IMR-90 (cell line): Measurements from ENCODE around the gene ARPC5. TPM values are rescaled to one million over a fixed set of nuclear protein-coding genes. Genes with fewer than 3 reads are reported as not detected.
A peak's percentile ranks its signal among the peaks of the same experiment; 100 is the strongest.

Experiments used
- ATAC-seq: fragments of 200-7000 bp; cut with Tn5 transposase; 2 replicates; pipeline ENCODE4 v1.9.1; 2020; ENCODE audit warnings: low read depth, mild to moderate bottlenecking, moderate library complexity
- BruUV-seq: library from RNA; stranded (reverse); fragments of 400-500 nt; replicated peaks from 2 replicates; lab custom pipeline; 2021; lab: Mats Ljungman, UMichigan
- CTCF ChIA-PET: fragments of 300-600 bp; formaldehyde crosslinking; extraction: SDS; loops from one replicate; lab custom pipeline; 2021; ENCODE audit warnings: antibody characterized with exemption; lab: Yijun Ruan, JAX
- POLR2A ChIA-PET: fragments of 300-600 bp; sonication (Branson Sonifier 250); formaldehyde crosslinking; loops from one replicate; lab custom pipeline; 2022; ENCODE audit warnings: antibody characterized with exemption; ENCODE audit not compliant: unreplicated experiment; lab: Charles Lee
- DNase-seq: peaks from one replicate; pipeline ENCODE4 v3.0.0; 2013
- H2AFZ ChIP-seq: replicated peaks from 2 replicates; pipeline ENCODE3; 2013; ENCODE audit warnings: low read length, mild to moderate bottlenecking; ENCODE audit not compliant: poor library complexity
- H2AK5ac ChIP-seq: 2 replicates; pipeline ENCODE4 v1.6.1; 2013; ENCODE audit warnings: low read depth, low read length, inconsistent platforms
- H2AK9ac ChIP-seq: replicated peaks from 2 replicates; pipeline ENCODE3; 2013; ENCODE audit warnings: mild to moderate bottlenecking, low read depth, low read length, moderate library complexity; ENCODE audit not compliant: poor library complexity
- H2BK120ac ChIP-seq: 2 replicates; pipeline ENCODE4 v1.6.1; 2013; ENCODE audit warnings: low read depth, low read length, inconsistent platforms
- H2BK15ac ChIP-seq: 3 replicates; pipeline ENCODE4 v1.6.1; 2013; ENCODE audit warnings: low read depth, low read length, inconsistent platforms
- H2BK20ac ChIP-seq: 2 replicates; pipeline ENCODE4 v1.6.1; 2013; ENCODE audit warnings: low read depth, mild to moderate bottlenecking, inconsistent platforms, low read length, moderate library complexity
- H2BK5ac ChIP-seq: 2 replicates; pipeline ENCODE4 v1.6.1; 2013; ENCODE audit warnings: mild to moderate bottlenecking, low read depth, low read length, inconsistent platforms; ENCODE audit not compliant: poor library complexity, severe bottlenecking
- H3K14ac ChIP-seq: replicated peaks from 2 replicates; pipeline ENCODE4 v1.6.1; 2013; ENCODE audit warnings: low read depth, low read length, inconsistent platforms
- H3K18ac ChIP-seq: 2 replicates; pipeline ENCODE4 v1.6.1; 2013; ENCODE audit warnings: low read depth, low read length, control low read depth
- H3K23ac ChIP-seq: 2 replicates; pipeline ENCODE4 v1.6.1; 2013; ENCODE audit warnings: low read depth, low read length, inconsistent platforms
- H3K27ac ChIP-seq: 2 replicates; pipeline ENCODE4 v1.5.1; 2013; ENCODE audit warnings: mild to moderate bottlenecking, control low read depth, low read length; ENCODE audit not compliant: insufficient read depth
- H3K27me3 ChIP-seq: 2 replicates; pipeline ENCODE4 v1.6.1; 2013; ENCODE audit warnings: low read length; ENCODE audit not compliant: control insufficient read depth, insufficient read depth
- H3K36me3 ChIP-seq: 2 replicates; pipeline ENCODE4 v1.6.1; 2013; ENCODE audit warnings: low read length, mixed read lengths; ENCODE audit not compliant: control insufficient read depth, insufficient read depth
- H3K4ac ChIP-seq: 2 replicates; pipeline ENCODE4 v1.6.1; 2013; ENCODE audit warnings: low read depth, low read length, inconsistent platforms
- H3K4me1 ChIP-seq: 2 replicates; pipeline ENCODE4 v1.6.1; 2013; ENCODE audit warnings: low read length, mixed read lengths; ENCODE audit not compliant: control insufficient read depth, insufficient read depth
- H3K4me2 ChIP-seq: 2 replicates; pipeline ENCODE4 v1.6.1; 2013; ENCODE audit warnings: low read depth, mild to moderate bottlenecking, control low read depth, low read length, moderate library complexity
- H3K4me3 ChIP-seq: 2 replicates; pipeline ENCODE4 v1.5.1; 2013; ENCODE audit warnings: low read depth, mild to moderate bottlenecking, control low read depth, low read length, moderate library complexity; ENCODE audit not compliant: insufficient read depth
- H3K56ac ChIP-seq: 2 replicates; pipeline ENCODE4 v1.6.1; 2013; ENCODE audit warnings: low read length, inconsistent platforms; ENCODE audit not compliant: insufficient read depth; ENCODE audit errors: extremely low read depth
- H3K79me1 ChIP-seq, 2 experiments: 2 replicates each; pipeline ENCODE4 v1.6.1; 2013; ENCODE audit warnings: low read length in 2 of 2, inconsistent platforms in 1 of 2, low read depth in 1 of 2
- H3K9ac ChIP-seq: 2 replicates; pipeline ENCODE4 v1.6.1; 2013; ENCODE audit warnings: low read depth, low read length, control low read depth
- H3K9me1 ChIP-seq: 2 replicates; pipeline ENCODE4 v1.6.1; 2013; ENCODE audit warnings: low read length, inconsistent platforms; ENCODE audit not compliant: insufficient read depth
- H3K9me3 ChIP-seq: 2 replicates; pipeline ENCODE4 v1.6.1; 2013; ENCODE audit warnings: low read length; ENCODE audit not compliant: control insufficient read depth, insufficient read depth
- H4K20me1 ChIP-seq: 2 replicates; pipeline ENCODE4 v1.6.1; 2013; ENCODE audit warnings: low read length, inconsistent platforms; ENCODE audit not compliant: insufficient read depth
- H4K5ac ChIP-seq: 2 replicates; pipeline ENCODE4 v1.6.1; 2013; ENCODE audit warnings: mild to moderate bottlenecking, low read depth, low read length, control low read depth
- H4K8ac ChIP-seq, 2 experiments: 2 replicates each; pipeline ENCODE4 v1.6.1; 2013; ENCODE audit warnings: low read depth in 2 of 2, low read length in 2 of 2, control low read depth in 1 of 2, inconsistent platforms in 1 of 2
- H4K91ac ChIP-seq: 2 replicates; pipeline ENCODE4 v1.6.1; 2013; ENCODE audit warnings: low read depth, low read length, inconsistent platforms; ENCODE audit not compliant: insufficient read depth
- BHLHE40 ChIP-seq: fragments of 150-350 bp; IDR thresholded peaks from 2 replicates; pipeline ENCODE4 v1.6.1; 2016; ENCODE audit warnings: mild to moderate bottlenecking, low read depth, low read length
- CEBPB ChIP-seq: IDR thresholded peaks from 2 replicates; pipeline ENCODE4 v1.6.1; 2012; ENCODE audit warnings: low read depth, low read length, improper control_type of control experiment
- CHD1 ChIP-seq: IDR thresholded peaks from 2 replicates; pipeline ENCODE4 v1.6.1; 2012; ENCODE audit warnings: low read depth, low read length, improper control_type of control experiment
- CTCF ChIP-seq: conservative IDR thresholded peaks from 2 replicates; pipeline ENCODE4 v1.5.1; 2012; ENCODE audit warnings: mild to moderate bottlenecking, low read depth, low read length, improper control_type of control experiment
- ELK1 ChIP-seq: fragments of 150-350 bp; IDR thresholded peaks from 2 replicates; pipeline ENCODE4 v1.6.1; 2016; ENCODE audit warnings: low read depth, mild to moderate bottlenecking, low read length, moderate library complexity, borderline replicate concordance
- FOS ChIP-seq: fragments of 150-350 bp; IDR thresholded peaks from 2 replicates; pipeline ENCODE4 v1.6.1; 2016; ENCODE audit warnings: low read depth, low read length
- MAFK ChIP-seq: IDR thresholded peaks from 2 replicates; pipeline ENCODE4 v1.6.1; 2012; ENCODE audit warnings: low read depth, low read length, improper control_type of control experiment
- MXI1 ChIP-seq: IDR thresholded peaks from 2 replicates; pipeline ENCODE4 v1.6.1; 2012; ENCODE audit warnings: low read depth, mild to moderate bottlenecking, low read length, moderate library complexity, borderline replicate concordance
- NFE2L2 ChIP-seq: fragments of 150-350 bp; IDR thresholded peaks from 2 replicates; pipeline ENCODE4 v1.6.1; 2016; ENCODE audit warnings: low read depth, mild to moderate bottlenecking, low read length
- POLR2A ChIP-seq: IDR thresholded peaks from 2 replicates; pipeline ENCODE4 v1.6.1; 2012; ENCODE audit warnings: mild to moderate bottlenecking, low read depth, low read length
- RAD21 ChIP-seq: IDR thresholded peaks from 2 replicates; pipeline ENCODE4 v1.6.1; 2012; ENCODE audit warnings: low read length, improper control_type of control experiment
- RCOR1 ChIP-seq: IDR thresholded peaks from 2 replicates; pipeline ENCODE4 v1.6.1; 2012; ENCODE audit warnings: mild to moderate bottlenecking, low read length, improper control_type of control experiment; ENCODE audit not compliant: insufficient replicate concordance
- RFX5 ChIP-seq: IDR thresholded peaks from 2 replicates; pipeline ENCODE4 v1.8.0; 2012; ENCODE audit warnings: low read depth, mild to moderate bottlenecking, low read length, moderate library complexity
- SMC3 ChIP-seq: fragments of 150-350 bp; IDR thresholded peaks from 2 replicates; pipeline ENCODE4 v1.6.1; 2016; ENCODE audit warnings: low read depth, mild to moderate bottlenecking, antibody characterized with exemption, low read length, moderate library complexity
- WGBS, 2 experiments: methylation state at CpG; one replicate each; pipeline versions ENCODE4 v1.1.5 to v1.1.7; 2013; ENCODE audit warnings: missing lambda C conversion rate in 2 of 2; ENCODE audit not compliant: insufficient read length in 1 of 2; ENCODE audit errors: extremely low coverage in 2 of 2; 5-methylcytosine and 5-hydroxymethylcytosine counted together
- dilution Hi-C: fragments of 300-500 bp; cut with HindIII; formaldehyde crosslinking; loops from one replicate; pipeline ENCODE4 v1.14.3; 2018; ENCODE audit warnings: low sequenced_read_pairs; ENCODE audit not compliant: unreplicated experiment
- in situ Hi-C: fragments of 300-500 bp; cut with MboI; formaldehyde crosslinking; loops from 3 replicates; pipeline ENCODE4 v1.14.3; 2019; ENCODE audit warnings: low sequenced_read_pairs, inconsistent platforms, mixed read lengths
- intact Hi-C: fragments of 100-400 bp; cut with micrococcal nuclease; formaldehyde crosslinking; loops from 2 replicates; pipeline ENCODE4 v1.10.0; 2022
- polyA plus RNA-seq, 3 experiments: library from polyadenylated mRNA; depleted of rRNA; stranded (reverse); fragments of >200 nt; gene quantifications; 2 replicates each; pipeline ENCODE4 v1.2.3, GENCODE V29; 2012; ENCODE audit warnings: low replicate concordance in 1 of 3
- total RNA-seq: library from RNA; depleted of rRNA; stranded (reverse); fragments of >200 nt; gene quantifications from 2 replicates; pipeline ENCODE4 v1.2.3, GENCODE V29; 2012

Gene ARPC5
- total and polyA plus RNA-seq, 2 of the 4 experiments (the other 2 are of a cell fraction), result 132 to 212 TPM

- ATAC-seq, result no peak
- peaks cover 14 to 34% of the 10 kb centered on the region in 2 experiments for H3K79me1 ChIP-seq
- H3K4me2 ChIP-seq, result peak overlapping the region; percentile 99
- H3K23ac ChIP-seq, result peak overlapping the region; percentile 26; the same call in 1 of the 2 replicates
- peaks cover 7% of the 10 kb centered on the region; the same call in 1 of the 2 replicates for H3K9me1 ChIP-seq
- peak overlapping the region; percentile 56 for H3K14ac ChIP-seq
- peaks cover 18% of the 10 kb centered on the region for H3K36me3 ChIP-seq
- no peak overlapping the region for H2AFZ ChIP-seq
- intact Hi-C loops (loop anchor here (5.0 to 10.0 kb wide), 3 partner anchors 422 to 752 kb away; partner anchors contain the start of genes C1orf21 and TSEN15), in situ Hi-C loops (no loop called here), dilution Hi-C loops (no loop called here)
- peak overlapping the region; percentile 48; the same call in 1 of the 2 replicates for H2BK120ac ChIP-seq
- CTCF ChIA-PET, result interaction anchor here (0.6 to 1.5 kb wide), 4 partner anchors 12 to 283 kb away, joined by 3 to 5 read pairs (median 3); no protein-coding TSS in a partner anchor
- H4K20me1 ChIP-seq, result peaks cover 20% of the 10 kb centered on the region; the same call in 1 of the 2 replicates
- H2AK5ac ChIP-seq, result peak overlapping the region; percentile 68
- H3K18ac ChIP-seq, result peak overlapping the region; percentile 85
- peak overlapping the region; percentile 96 for H3K9ac ChIP-seq
- peak overlapping the region; percentile 17; the same call in 1 of the 2 replicates for H2BK20ac ChIP-seq
- no TSS peak for BruUV-seq
- H3K4me1 ChIP-seq, result peaks cover 5% of the 10 kb centered on the region
- peak overlapping the region; percentile 31; the same call in 1 of the 2 replicates for H4K91ac ChIP-seq
- TF ChIP-seq FOS (no peak), CEBPB (no peak), RCOR1 (no peak), NFE2L2 (no peak), CHD1 (no peak), CTCF (no peak), RAD21 (no peak), MAFK (no peak), RFX5 (no peak), ELK1 (no peak), POLR2A (no peak), MXI1 (no peak), SMC3 (no peak), BHLHE40 (no peak)
- H3K4ac ChIP-seq, result peak overlapping the region; percentile 57; the same call in 1 of the 2 replicates
- no peak overlapping the region for H2AK9ac ChIP-seq
- H3K27ac ChIP-seq, result peak overlapping the region; percentile 98
- peak overlapping the region; percentile 85 for H3K4me3 ChIP-seq
- POLR2A ChIA-PET, result interaction anchor here (0.7 kb wide), 1 partner anchor 281 kb away, joined by 3 read pairs; no protein-coding TSS in a partner anchor
- no CpG with 5 or more reads among the region's 1 CpG for WGBS, 2 experiments
- peak overlapping the region; percentile 89 for H3K56ac ChIP-seq
- no peaks in the 10 kb centered on the region for H3K9me3 ChIP-seq
- H4K8ac ChIP-seq, result peak overlapping the region; percentile 37 to 76
- H2BK15ac ChIP-seq, result peak overlapping the region; percentile 79; the same call in 1 of the 3 replicates
- H3K27me3 ChIP-seq, result no peaks in the 10 kb centered on the region
- no peak for DNase-seq
- peak overlapping the region; percentile 93 for H2BK5ac ChIP-seq
- H4K5ac ChIP-seq, result peak overlapping the region; percentile 59; the same call in 1 of the 2 replicates
Measured at GRCh38 chr1:183632964-183633363, 2.6 kb downstream of the ARPC5 start.
